NCI-H2227 (cell line): Measurements from ENCODE around the gene PRKAA1.
"Not testable (repeated sequence)": the region's sequence is repeated elsewhere in the genome, so short reads cannot be mapped to it uniquely, and the experiment has no call there.

Experiments used
- DNase-seq: peaks from one replicate; lab custom pipeline; 2025; ENCODE audit not compliant: unreplicated experiment; lab: John Stamatoyannopoulos, UW

PRKAA1 gene

DNA sequence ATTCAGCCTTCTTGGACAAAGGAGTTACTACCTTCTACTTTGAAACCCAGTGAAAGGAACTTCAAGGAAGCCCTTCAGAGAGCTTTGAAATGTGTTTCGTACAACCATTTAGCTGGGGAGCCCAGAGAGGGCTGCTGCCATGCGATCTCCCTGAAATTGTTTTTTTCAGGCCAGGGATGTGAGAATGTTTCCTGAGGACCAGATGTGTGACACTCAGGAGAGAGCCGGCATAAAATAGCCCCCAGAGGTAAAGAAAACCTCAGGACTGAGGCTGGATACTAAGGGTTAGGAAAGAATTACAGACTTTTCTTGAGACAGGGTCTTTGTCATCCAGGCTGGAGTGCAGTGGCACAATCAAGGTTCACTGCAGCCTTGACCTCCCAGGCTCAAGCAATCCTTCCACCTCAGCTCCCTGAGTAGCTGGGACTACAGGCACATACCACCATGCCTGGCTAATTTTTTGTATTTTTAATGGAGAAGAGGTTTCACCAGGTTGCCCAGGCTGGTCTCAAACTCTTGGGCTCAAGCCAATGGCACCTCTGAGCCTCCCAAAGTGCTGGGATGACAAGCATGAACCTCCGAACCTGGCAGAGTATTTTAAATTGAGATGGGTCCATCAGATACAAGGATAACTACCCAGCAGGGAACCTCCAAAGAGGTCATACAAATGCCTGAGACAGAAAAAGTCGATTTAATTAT lies 28.5 kb upstream of the PRKAA1 start:
- DNase-seq = no peak

DNA sequence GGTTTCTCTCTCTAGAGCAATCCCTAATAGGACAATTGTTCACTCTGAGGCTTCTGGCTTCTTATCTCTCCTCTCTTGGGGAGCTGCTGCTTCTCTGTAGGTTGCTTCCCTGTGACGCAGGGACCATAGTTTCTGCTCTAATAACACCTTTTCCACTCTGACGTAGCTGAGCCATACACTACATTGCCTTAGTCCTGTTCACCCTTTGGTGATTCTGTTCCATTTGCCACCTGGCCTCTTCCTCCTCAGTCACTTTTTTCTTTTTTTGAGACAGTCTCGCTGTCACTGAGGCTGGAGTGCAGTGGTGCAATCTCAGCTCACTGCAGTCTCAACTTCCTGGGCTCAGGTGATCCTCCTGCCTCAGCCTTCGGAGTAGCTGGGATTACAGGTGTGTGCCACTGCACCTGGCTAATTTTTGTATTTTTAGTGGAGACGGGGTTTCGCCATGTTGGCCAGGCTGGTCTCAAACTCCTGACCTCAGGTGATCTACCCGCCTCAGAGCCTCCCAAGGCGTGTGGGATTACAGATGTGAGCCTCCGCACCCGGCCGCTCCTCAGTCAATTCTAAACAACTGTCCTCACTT lies 27.4 kb upstream of the PRKAA1 start:
- DNase-seq = not testable (repeated sequence)

DNA sequence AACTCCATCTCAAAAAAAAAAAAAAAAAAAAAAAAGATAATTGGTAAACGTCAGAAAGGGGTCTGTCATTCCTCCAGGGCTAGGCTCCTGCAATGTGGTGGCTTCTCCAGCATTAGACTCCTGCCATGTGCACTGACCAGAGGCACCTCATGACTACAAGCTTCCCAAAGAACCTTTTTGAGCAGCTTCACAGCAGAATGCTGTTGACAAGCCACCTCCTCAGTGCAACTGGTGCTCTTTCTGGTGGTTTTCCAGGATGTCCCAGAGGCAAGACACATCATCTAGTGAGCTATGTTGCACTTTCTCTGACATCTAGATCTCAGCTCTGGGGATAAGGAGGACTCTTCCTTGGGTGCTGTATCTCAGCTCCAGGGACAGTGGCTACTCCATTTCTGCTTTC lies 25.3 kb upstream of the PRKAA1 start:
- no peak for DNase-seq

DNA sequence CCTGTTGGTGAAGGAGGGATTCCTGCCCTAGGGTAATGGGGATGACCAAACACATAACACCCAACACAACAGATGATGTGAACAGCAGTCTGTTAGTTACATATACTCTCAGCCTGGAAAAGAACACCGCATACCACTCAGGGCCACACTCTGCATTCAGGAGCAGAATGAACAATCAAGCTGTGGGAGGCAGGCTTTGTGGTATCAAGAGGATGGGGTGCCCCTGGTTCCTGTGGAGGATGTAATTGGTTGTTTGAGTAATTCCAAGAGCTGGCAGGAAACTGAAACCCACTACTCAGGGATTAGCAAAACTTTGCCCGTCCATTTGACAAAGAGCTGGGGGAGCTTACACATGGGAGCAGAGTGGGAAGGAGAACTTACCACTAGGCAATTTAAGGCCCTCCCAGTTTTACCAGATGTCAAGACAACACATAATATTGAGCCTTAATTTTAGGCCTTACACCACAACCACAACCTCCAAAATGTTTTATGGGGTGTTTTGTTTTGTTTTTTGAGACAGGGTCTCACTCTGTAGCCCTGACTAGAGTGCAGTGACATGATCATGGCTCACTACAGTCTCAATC lies 15.6 kb upstream of the PRKAA1 start:
- DNase-seq = no peak

DNA sequence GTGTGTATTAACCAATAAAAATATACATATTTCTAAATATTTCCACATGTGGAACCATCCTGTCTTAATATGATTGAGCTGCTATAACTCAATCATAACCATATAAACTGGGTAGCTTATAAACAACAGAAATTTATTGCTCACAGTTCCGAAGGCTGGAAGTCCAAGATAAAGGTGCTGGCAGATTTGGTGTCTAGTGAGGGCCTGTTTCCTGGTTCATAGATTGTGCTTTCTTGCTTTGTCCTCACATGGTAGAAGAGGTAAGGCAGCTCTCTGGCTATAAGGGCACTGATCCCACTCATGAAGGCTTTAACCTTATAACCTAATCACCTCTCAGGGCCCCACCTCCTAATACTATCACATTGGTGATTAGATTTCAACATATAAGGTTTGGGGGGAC lies 14.0 kb upstream of the PRKAA1 start:
- no peak for DNase-seq

DNA sequence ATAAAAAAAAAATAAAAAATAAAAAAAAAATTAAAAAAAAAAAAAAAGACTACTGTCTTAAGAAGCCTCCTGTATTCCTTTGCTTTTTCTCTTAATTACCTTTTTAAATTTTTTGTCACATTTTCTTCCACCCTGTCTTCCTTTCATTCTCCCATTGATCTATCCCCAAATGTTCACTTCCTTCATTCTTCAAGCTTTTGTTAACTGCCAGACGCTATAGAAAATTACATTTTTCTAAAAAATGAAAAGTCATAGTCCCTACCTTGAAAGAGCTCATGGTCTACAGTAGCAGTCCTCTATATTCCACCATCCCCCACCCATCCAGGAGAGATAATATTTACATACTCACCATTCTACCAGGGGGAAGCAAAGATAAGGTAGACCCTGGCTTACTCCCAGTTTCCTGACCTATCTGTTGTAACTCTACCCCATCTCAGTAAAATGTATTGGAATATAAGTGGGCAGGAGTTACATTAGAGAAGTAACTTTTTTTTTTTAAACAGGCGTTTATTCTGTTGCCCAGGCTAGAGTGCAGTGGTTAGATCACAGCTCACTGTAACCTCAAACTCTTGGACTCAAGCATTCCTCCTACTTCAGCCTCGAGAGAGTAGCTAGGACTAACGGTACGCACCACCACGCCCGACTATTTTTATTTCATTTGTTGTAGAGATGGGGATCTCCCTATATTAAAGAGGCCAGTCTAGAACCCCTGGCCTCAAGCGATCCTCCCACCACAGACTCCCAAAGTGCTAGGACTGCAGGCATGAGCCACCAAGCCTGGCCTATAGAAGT lies 3.8 kb upstream of the PRKAA1 start:
- DNase-seq = no peak

DNA sequence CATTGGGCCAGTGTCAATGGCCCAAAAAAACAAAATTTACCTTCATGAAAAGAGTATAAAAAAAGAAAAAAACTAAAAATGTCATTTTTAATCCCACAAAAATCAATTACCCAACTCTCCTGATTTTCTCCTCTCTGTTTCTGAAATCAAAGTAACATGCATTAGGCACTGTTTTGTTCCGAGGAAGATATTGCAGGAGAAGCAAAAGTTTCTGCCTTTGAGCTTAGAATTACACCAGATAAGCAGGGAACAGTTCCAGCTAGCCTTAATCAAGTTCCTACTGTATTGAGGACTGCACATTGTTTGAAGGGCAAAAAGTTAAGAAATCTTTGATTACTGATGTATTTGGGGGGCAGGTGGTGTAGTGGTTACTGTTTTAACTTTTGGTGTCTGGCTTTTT lies 1.1 kb upstream of the PRKAA1 start:
- no peak for DNase-seq

DNA sequence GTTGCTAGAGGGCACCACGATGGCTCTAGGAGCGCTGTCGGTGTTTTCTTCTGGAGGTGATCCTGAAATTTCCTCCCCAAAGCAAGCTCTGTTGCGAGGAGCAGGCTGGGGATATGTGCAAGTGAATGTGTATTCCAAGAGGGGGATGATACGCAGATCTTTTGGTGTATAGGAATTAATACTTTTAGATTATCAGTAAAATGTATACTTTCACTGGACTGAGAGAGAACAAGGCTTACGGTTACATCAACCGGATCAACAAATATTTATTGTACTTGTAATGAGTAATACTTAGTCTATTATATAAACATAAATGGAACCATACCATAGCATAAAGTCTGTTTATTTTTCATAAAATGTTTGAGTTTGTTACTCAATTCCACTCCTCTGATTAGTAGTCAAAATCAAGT lies 632 bp upstream of the PRKAA1 start:
- no peak for DNase-seq

DNA sequence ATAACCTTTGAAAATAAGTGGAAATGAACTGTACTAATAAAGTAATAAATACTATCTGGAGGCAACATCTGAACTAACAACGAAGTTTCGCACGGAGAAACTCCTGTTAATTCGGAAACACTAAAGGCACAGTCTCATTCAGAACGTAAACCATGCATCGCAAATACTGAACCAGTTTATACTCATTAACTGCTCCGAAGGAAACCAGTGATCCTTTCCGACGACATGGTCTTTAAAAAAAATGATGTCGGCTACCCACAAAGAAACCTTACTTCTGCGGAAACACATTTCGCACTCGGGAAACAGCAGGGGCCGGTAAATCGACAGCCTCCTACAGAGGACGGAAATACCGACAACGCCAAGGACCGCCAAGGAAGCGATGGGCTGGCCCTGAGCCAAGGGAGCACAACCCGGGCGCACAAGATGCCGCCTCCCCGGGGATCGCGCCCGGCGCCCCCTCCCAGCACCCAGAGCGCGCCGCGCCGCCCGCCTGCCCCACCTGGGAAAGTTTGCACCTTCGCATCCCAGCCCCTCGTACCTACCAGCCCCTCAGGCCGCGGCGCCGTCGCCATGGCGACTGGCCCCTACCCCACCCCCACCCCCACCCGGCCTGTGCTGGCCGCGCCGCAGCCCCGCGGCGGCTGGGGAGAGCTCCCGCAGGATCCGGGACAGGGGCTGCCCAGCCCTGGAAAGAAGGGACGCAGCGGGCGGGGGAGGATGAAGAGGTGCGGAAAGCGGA lies 732 bp downstream of the PRKAA1 start:
- DNase-seq = peak; percentile 91

DNA sequence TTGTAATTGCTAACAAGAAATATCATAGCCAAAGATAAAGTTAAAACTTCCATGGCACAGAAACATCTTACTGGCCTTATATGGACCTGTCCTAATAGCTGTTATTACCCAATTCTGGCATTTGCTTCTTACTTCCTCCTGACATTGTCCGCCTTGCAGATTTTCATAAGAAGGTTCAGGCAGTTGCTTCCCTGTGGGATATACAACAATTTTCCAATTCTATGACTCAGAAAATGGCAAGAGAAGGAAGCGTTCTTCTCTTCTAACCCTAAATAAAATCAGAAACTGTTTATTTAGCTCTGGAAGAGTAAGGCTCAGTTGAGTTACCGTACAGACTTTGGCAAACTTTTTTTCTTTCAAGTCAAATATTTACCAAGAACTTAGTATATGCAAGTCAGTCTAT lies 1.7 kb downstream of the PRKAA1 start:
- no peak for DNase-seq

DNA sequence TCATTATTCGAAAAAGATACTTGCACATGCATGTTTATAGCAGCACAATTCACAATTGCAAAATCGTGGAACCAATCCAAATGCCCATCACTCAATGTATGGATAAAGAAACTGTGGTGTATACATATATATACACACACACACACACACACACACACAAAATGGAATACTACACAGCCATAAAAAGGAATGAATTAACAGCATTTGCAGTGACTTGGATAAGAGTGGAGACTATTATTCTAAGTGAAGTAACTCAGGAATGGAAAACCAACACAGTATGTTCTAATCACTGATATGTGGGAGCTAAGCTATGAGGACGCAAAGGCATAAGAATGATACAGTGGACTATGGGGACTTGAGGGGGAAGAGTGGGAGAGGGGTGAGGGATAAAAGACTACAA lies 3.3 kb downstream of the PRKAA1 start:
- not testable (repeated sequence) for DNase-seq

DNA sequence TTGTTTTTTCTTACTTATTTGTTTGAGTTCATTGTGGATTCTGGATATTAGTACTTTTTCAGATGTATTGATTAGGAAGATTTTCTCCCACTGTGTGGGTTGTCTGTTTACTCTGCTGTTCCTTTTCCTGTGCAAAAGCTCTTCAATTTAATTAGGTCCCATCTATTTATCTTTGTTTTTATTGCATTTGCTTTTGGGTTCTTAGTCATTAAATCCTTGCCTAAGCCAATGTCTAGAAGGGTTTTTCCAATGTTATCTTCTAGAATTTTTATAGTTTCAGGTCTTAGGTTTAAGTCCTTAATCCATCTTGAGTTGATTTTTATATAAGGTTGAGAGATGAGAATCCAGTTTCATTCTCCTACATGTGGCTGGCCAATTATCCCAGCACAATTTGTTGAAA lies 3.8 kb downstream of the PRKAA1 start:
- DNase-seq = not testable (repeated sequence)

DNA sequence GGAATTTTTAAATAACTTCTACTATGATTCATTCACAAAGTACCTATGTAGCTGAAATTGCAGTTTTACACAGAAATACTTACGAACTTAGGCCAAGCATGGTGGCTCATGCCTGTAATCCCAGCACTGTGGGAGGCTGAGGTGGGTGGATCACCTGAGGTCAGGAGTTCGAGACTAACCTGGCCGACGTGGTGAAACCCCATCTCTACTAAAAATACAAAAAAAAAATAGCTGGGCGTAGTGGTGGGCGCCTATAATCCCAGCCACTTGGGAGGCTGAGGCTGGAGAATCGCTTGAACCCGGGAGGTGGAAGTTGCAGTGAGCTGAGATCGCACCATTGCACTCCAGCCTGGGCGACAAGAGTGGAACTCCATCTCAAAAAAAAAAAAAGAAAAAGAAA lies 5.5 kb downstream of the PRKAA1 start:
- DNase-seq = not testable (repeated sequence)

DNA sequence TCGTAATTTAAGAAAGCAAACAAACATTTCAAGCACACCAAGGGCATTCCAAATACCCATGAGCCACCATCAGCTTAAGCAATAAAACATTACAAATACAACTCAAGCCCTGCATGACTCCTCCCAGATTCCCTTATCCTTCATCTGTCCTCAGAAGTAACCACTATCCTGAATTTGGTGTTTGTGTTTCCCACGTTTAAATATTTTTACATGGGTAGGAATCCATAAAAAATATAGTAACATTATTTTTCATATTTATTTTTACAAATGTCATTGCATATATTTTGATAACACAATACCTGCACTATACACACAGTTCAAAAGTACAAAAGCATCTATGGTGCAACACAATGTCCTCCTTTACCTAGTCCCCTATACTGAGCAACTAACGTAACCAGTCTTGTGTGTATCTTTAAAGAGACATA lies 6.4 kb downstream of the PRKAA1 start:
- DNase-seq = no peak

DNA sequence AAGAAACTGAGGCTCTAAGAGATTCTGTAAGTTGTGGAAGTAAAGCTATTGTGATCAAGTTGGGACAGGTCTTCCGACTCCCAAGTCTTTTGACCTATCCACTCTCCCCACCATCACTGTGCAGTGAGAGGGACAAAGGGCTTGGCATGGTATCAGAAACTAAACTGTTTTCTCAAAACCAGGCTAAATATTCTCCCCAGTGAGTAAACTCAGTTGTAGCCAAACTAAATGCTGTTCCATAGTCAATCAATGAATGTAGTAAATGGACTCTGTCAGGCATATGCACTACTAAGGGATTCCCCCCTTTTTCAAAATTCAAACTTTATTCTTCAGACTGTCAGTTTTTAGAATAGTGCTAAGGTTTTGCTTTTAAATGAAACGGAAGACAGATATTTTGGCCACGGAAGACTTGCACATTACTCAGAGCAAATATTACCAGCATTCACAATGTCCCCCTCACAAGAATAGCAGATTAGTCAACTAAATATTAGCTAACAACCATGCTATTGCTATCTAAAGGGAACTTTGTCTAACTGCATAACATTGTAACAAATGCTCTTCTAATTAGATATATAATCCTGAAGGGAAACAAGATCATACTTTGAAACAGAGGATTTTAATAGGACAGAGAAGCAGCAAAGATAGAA lies 7.1 kb downstream of the PRKAA1 start:
- DNase-seq = no peak

DNA sequence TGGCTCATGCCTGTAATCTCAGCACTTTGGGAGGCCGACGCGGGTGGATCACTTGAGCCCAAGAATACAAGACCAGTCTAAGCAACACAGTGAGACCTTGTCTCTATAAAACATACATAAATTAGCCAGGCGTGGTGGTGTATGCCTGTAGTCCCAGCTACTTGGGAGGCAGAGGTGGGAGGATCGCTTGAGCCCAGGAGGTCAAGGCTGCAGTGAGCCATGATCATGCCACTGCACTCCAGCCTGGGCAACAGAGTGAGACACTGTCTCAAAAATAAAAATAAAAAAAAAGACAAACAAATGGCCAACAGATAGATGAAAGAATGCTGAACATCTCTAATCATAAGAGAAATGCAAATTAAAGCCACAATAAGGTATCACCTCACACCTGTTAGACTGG lies 9.2 kb downstream of the PRKAA1 start:
- DNase-seq = not testable (repeated sequence)

DNA sequence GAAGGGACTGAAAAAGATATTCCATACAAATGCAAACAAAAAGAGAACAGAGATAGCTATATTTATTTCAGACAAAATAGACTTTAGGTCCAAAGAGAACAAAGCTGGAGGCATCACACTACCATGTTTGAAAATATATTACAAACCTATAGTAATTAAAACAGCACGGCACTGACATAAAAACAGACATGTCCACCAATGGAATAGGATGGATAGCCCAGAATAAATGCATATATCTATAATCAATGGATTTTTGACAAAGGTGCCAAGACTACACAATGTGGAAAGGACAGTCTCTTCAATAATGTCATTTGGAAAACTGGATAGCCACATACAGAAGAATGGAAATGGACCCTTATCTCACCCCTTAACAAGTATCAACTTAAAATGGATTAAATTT lies 10.2 kb downstream of the PRKAA1 start:
- no peak for DNase-seq

DNA sequence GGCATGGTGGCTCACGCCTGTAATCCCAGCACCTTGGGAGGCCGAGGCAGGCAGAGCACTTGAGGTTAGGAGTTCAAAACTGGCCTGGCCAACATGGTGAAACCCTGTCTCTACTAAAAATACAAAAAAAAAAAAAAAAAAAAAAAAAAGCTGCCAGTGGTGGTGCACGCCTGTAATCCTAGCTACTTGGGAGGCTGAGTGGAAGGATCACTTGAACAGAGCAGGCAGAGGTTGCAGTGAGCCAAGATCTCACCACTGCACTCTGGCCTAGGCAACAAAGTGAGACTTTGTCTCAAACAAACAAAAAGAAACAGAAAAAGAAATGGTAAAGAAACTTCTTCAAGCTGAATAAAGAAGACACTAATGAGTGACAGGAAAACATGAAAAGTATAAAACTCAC lies 11.5 kb downstream of the PRKAA1 start:
- DNase-seq = not testable (repeated sequence)

DNA sequence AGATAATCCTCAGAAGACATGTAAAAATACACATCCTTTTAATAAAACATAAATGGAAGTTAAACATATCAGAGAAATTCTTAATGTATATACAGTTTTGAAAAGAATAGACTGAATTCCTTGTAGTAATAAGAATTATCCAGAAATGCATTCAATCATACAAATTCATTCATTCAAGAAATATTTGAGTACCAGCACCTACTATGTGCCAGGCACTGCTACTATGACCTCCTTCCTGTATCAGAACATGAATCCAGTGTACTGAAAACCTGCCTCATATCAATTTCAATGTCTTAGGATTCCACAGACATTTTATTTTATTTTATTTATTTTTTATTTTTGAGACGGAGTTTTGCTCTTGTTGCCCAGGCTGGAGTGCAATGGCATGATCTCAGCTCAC lies 13.3 kb downstream of the PRKAA1 start:
- no peak for DNase-seq

DNA sequence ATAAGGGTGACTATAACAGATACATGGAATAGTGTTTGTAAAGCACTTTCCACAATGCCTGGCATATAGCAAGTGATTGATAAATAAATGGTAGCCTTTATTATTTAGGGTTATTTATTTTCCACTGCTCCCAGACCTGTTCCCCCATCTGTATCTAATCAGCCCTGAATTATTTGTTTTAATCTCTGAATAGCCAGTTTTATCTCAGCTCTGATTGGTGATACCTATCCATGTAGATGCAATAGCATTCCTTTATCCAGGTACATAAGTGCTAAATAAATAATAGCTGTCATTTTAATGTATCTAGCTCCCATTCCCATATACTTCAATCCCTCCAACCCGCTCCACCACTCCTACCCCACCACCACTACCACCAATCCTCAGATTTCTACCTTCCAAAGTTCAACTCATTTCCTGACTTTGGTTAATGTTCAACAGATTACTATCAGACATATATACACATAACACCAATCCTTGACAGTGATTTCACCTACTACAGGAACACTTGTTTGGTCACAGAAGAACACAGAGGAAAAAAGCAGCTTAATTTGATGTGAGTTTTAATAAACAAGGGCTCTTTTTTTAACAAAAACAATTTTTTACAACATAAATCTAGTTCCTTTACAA lies 14.0 kb downstream of the PRKAA1 start:
- DNase-seq = no peak
